ENCODE results near the gene CBLN3. TPM values are rescaled to one million over a fixed set of nuclear protein-coding genes. Genes with fewer than 3 reads are reported as not detected.

Gene CBLN3
- total and polyA plus RNA-seq, 2 of the 4 experiments (the other 2 are of a cell fraction): 0.72 to 4.5 TPM

GRCh38 chr14:24414732-24415420 lies 14.6 kb downstream of the CBLN3 start:
- Histone ChIP-seq H3K4me3 (ENCODE audit: insufficient read depth, low read depth, low read length) (no peak overlapping the region), H3K9ac (ENCODE audit: low read depth, low read length) (no peak overlapping the region), H3K4ac (ENCODE audit: low read depth, low read length) (no peak overlapping the region), H3K18ac (ENCODE audit: low read depth, low read length) (no peak overlapping the region), H3K27ac (ENCODE audit: insufficient read depth, low read length) (no peak overlapping the region), H4K91ac (ENCODE audit: insufficient read depth, low read depth, low read length) (no peak overlapping the region), H3K79me1 (ENCODE audit: low read depth in 1 of 2, low read length in 2 of 2) (no peaks in the 10 kb centered on the region; a peak in 1 of 4 replicates), H2AFZ (replicated peaks; ENCODE audit: low read length, poor library complexity) (peak overlapping the region; percentile 43), H3K27me3 (ENCODE audit: control insufficient read depth, insufficient read depth, low read length) (peaks cover 12% of the 10 kb centered on the region), H2BK20ac (ENCODE audit: low read depth, low read length) (no peak overlapping the region), H3K9me3 (ENCODE audit: control insufficient read depth, insufficient read depth, low read length) (no peaks in the 10 kb centered on the region), H2AK9ac (replicated peaks; ENCODE audit: low read depth, low read length, poor library complexity) (no peak overlapping the region), H3K9me1 (ENCODE audit: insufficient read depth, low read length) (peaks cover 6% of the 10 kb centered on the region; the same call in 1 of the 2 replicates), H4K8ac (ENCODE audit: low read depth in 2 of 2, low read length in 2 of 2) (no peak overlapping the region), H2BK15ac (ENCODE audit: low read depth, low read length) (no peak overlapping the region), H3K4me2 (ENCODE audit: low read depth, low read length) (no peak overlapping the region), H3K14ac (replicated peaks; ENCODE audit: low read depth, low read length) (no peak overlapping the region), H2BK120ac (ENCODE audit: low read depth, low read length) (no peak overlapping the region), H3K4me1 (ENCODE audit: control insufficient read depth, insufficient read depth, low read length) (no peaks in the 10 kb centered on the region), H2AK5ac (ENCODE audit: low read depth, low read length) (no peak overlapping the region), H3K56ac (ENCODE audit: extremely low read depth, insufficient read depth, low read length) (no peak overlapping the region), H4K20me1 (ENCODE audit: insufficient read depth, low read length) (0 out of 2 replicates have a peak, but pooled peaks cover 3% of the 10 kb centered on the region), H4K5ac (ENCODE audit: low read depth, low read length) (no peak overlapping the region), H3K36me3 (ENCODE audit: control insufficient read depth, insufficient read depth, low read length) (peaks cover 27% of the 10 kb centered on the region; the same call in 1 of the 2 replicates), H2BK5ac (ENCODE audit: low read depth, low read length, poor library complexity, severe bottlenecking) (no peak overlapping the region), H3K23ac (ENCODE audit: low read depth, low read length) (no peak overlapping the region)
- ChIA-PET POLR2A (ENCODE audit: unreplicated experiment) (no interaction called here), CTCF (no interaction called here)
- TF ChIP-seq NFE2L2 (IDR thresholded peaks at IDR 0.05; ENCODE audit: low read depth, low read length) (no peak), CTCF (conservative IDR thresholded peaks at IDR 0.05; ENCODE audit: low read depth, low read length) (no peak), CEBPB (IDR thresholded peaks at IDR 0.05; ENCODE audit: low read depth, low read length) (no peak), CHD1 (IDR thresholded peaks at IDR 0.05; ENCODE audit: low read depth, low read length) (no peak), POLR2A (IDR thresholded peaks at IDR 0.05; ENCODE audit: low read depth, low read length) (no peak), USF2 (IDR thresholded peaks at IDR 0.05; ENCODE audit: low read depth, low read length) (no peak), MXI1 (IDR thresholded peaks at IDR 0.05; ENCODE audit: borderline replicate concordance, low read depth, low read length) (no peak), MAFK (IDR thresholded peaks at IDR 0.05; ENCODE audit: low read depth, low read length) (no peak), FOS (IDR thresholded peaks at IDR 0.05; ENCODE audit: low read depth, low read length) (no peak)
- intact Hi-C loops (cut with micrococcal nuclease): no loop called here
- ATAC-seq (ENCODE audit: low read depth) (no peak), DNase-seq (no peak)
- in situ Hi-C loops (cut with MboI; ENCODE audit: low sequenced_read_pairs): no loop called here
- WGBS, 2 experiments (ENCODE audit: extremely low coverage in 2 of 2, insufficient read length in 1 of 2): 93% methylated on average over 8 of the region's 15 CpGs; no CpG with 5 or more reads in 1 of the 2 experiments
- BruUV-seq (replicated peaks): no TSS peak
- dilution Hi-C loops (cut with HindIII; ENCODE audit: low sequenced_read_pairs, unreplicated experiment): no loop called here

Data from IMR-90 (cell line).